ENCODE data around the gene GPC2. TPM values are rescaled to one million over a fixed set of nuclear protein-coding genes. Genes with fewer than 3 reads are reported as not detected.
A peak's percentile ranks its signal among the peaks of the same experiment; 100 is the strongest.
"Not testable (repeated sequence)": the region's sequence is repeated elsewhere in the genome, so short reads cannot be mapped to it uniquely, and the experiment has no call there.

GPC2 gene
- total RNA-seq, 1 donor, result 2.3 TPM

DNA sequence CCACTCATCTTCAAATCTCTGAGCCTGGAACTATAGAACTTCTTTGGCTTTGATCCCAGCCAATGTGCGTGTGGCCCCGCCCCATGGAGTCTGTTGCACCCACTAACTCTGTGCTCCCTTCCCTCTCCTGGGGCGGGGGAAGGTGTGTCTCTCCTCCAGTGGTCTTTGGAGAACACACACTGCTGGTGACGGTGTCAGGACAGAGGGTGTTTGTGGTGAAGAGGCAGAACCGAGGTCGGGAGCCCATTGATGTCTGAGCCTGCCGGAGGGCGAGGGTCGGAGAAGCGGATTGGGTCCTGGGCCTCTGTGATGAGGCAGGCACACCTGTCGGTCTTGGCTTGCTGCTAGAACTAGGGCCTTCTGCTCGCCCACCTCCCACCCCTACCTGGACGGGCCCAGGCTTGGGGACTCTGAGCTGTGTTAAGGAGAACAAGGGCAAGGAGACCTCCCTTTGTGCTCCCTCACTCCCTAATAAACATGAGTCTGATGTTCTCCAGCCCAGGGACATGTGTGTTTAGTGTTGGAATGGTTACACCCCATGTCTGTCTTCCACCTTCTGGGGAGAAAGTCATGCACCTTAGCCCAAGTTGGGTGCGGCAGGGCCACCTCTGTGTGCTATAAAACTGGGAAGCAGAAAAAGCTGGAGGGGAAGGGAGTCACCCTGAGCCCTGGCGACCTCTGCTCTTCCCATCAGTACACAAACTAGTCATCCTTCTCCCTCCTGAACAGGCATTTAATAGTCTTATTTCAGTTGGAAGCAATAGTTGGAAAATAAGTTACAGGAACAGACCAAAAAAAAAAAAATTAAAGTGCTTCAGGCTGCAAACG lies 23.3 kb downstream of the GPC2 start:
- Histone ChIP-seq H3K27me3 (ENCODE audit: insufficient read depth, low read length) (no peaks in the 10 kb centered on the region), H3K9me3 (ENCODE audit: low read depth, low read length) (no peaks in the 10 kb centered on the region), H3K4me3 (ENCODE audit: low read length) (no peak overlapping the region), H3K4me1 (ENCODE audit: insufficient read depth, low read length) (peaks cover 88% of the 10 kb centered on the region)

- Histone ChIP-seq H3K27me3 (ENCODE audit: insufficient read depth, low read length) (no peaks in the 10 kb centered on the region), H3K4me3 (ENCODE audit: low read length) (no peak overlapping the region), H3K4me1 (ENCODE audit: insufficient read depth, low read length) (peaks cover 88% of the 10 kb centered on the region), H3K9me3 (ENCODE audit: low read depth, low read length) (no peaks in the 10 kb centered on the region)
These were observed 24.1 kb downstream of the GPC2 start for GRCh38 chr7:100152937-100153666.

DNA sequence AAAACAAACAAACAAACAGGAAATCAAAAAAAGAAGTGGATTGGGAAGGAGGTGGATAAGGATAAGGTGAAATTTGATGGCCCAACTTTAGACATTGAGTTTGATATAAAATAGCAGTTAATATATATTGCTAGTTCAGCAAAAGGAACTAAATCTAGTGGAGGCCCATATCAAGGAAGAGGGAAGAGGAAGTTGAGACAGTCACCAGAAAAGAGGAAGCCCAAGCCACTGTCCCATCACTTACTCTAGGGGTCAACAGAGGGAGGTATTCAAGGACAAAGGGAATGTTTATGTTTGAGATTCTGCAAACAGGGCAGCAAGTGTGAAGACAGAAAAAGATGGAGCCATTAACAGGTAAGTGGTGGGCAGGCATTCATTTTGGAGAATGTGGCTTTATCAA lies 24.8 kb downstream of the GPC2 start:
- no peaks in the 10 kb centered on the region for H3K9me3 ChIP-seq (ENCODE audit: low read depth, low read length)
- no peaks in the 10 kb centered on the region for H3K27me3 ChIP-seq (ENCODE audit: insufficient read depth, low read length)
- no peak overlapping the region for H3K4me3 ChIP-seq (ENCODE audit: low read length)
- H3K4me1 ChIP-seq (ENCODE audit: insufficient read depth, low read length), result peaks cover 89% of the 10 kb centered on the region

GRCh38 chr7:100148559-100149328 lies 28.4 kb downstream of the GPC2 start, which contains the start of gene LAMTOR4:
Gene LAMTOR4 (plus strand): TSS chr7:100148918. CDS start chr7:100148973, 55 bp downstream.
- H3K4me3 ChIP-seq (ENCODE audit: low read length), result peak within 1 kb of the TSS; percentile 97
- no peaks in the 10 kb centered on the region for H3K9me3 ChIP-seq (ENCODE audit: low read depth, low read length)
- peaks cover 55% of the 10 kb centered on the region for H3K4me1 ChIP-seq (ENCODE audit: insufficient read depth, low read length)
- H3K27me3 ChIP-seq (ENCODE audit: insufficient read depth, low read length), result no peaks in the 10 kb centered on the region

GRCh38 chr7:100148225-100148558 lies 29.0 kb downstream of the GPC2 start:
- Histone ChIP-seq H3K4me1 (ENCODE audit: insufficient read depth, low read length) (peaks cover 49% of the 10 kb centered on the region), H3K9me3 (ENCODE audit: low read depth, low read length) (no peaks in the 10 kb centered on the region), H3K27me3 (ENCODE audit: insufficient read depth, low read length) (no peaks in the 10 kb centered on the region), H3K4me3 (ENCODE audit: low read length) (peak overlapping the region; percentile 97)

GRCh38 chr7:100147278-100147677 lies 29.9 kb downstream of the GPC2 start:
- Histone ChIP-seq H3K4me3 (ENCODE audit: low read length) (no peak overlapping the region), H3K4me1 (ENCODE audit: insufficient read depth, low read length) (peaks cover 45% of the 10 kb centered on the region), H3K27me3 (ENCODE audit: insufficient read depth, low read length) (no peaks in the 10 kb centered on the region), H3K9me3 (ENCODE audit: low read depth, low read length) (no peaks in the 10 kb centered on the region)

- H3K4me3 ChIP-seq (ENCODE audit: low read length); H3K27me3 ChIP-seq (ENCODE audit: insufficient read depth, low read length); H3K9me3 ChIP-seq (ENCODE audit: low read depth, low read length): not testable (repeated sequence)
- H3K4me1 ChIP-seq (ENCODE audit: insufficient read depth, low read length), result peaks cover 45% of the 10 kb centered on the region
These were observed 30.8 kb downstream of the GPC2 start for GRCh38 chr7:100146350-100146749.

GRCh38 chr7:100142461-100142860 lies 34.7 kb downstream of the GPC2 start:
- H3K4me3 ChIP-seq (ENCODE audit: low read length), result no peak overlapping the region
- no peaks in the 10 kb centered on the region for H3K9me3 ChIP-seq (ENCODE audit: low read depth, low read length)

DNA sequence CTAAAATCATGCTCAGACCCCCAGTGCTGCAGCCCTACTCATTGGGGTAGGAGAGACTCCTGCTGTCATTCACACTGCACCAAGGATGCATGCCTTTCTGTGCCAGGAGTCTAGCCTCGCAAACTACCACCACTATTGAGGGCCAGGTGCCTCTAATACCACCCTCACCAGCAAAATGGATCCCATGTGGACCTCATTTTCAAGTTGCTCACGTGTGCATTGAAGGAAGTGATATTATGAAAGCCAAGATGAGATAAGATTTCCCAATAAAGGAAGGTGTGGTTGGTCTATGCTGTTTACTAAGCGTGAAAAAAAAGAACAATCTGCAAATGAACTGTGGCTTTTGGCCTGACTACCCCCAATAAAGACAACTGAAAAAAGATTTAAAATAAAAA lies 35.6 kb downstream of the GPC2 start:
- H3K27me3 ChIP-seq (ENCODE audit: insufficient read depth, low read length), result no peaks in the 10 kb centered on the region
- H3K9me3 ChIP-seq (ENCODE audit: low read depth, low read length), result no peaks in the 10 kb centered on the region
- peaks cover 28% of the 10 kb centered on the region for H3K4me1 ChIP-seq (ENCODE audit: insufficient read depth, low read length)
- no peak overlapping the region for H3K4me3 ChIP-seq (ENCODE audit: low read length)

More at GRCh38 chr7:100142461-100142860, 34.7 kb downstream of the GPC2 start:
- Histone ChIP-seq H3K27me3 (ENCODE audit: insufficient read depth, low read length) (no peaks in the 10 kb centered on the region), H3K4me1 (ENCODE audit: insufficient read depth, low read length) (peaks cover 28% of the 10 kb centered on the region)

GRCh38 chr7:100137851-100138760 lies 39.1 kb downstream of the GPC2 start:
- Histone ChIP-seq H3K9me3 (ENCODE audit: low read depth, low read length) (no peaks in the 10 kb centered on the region), H3K4me1 (ENCODE audit: insufficient read depth, low read length) (peaks cover 28% of the 10 kb centered on the region), H3K4me3 (ENCODE audit: low read length) (no peak overlapping the region), H3K27me3 (ENCODE audit: insufficient read depth, low read length) (no peaks in the 10 kb centered on the region)

DNA sequence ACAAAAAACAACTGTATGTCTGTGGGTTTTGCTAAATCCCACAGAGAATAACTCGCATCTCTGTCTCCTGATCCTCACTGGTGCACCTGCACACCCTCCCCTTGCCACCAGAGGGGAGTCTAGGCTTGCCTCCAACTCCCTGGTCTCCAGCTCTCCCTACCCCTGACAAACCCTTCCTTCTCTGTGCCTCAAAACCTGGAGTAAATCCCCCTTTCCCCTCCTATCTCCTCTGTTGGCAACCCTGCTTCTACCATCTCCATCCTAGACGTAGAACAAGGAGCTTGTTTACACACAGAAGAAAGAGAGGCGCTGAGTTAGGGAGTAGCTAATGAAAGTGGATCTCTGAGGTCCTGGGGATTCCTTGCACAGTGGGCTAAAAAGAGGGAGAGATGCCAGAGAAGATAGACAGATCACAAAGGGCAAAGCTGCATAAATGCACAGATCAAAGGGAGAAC lies 44.5 kb downstream of the GPC2 start:
- Histone ChIP-seq H3K27me3 (ENCODE audit: insufficient read depth, low read length) (no peaks in the 10 kb centered on the region), H3K4me3 (ENCODE audit: low read length) (no peak overlapping the region), H3K9me3 (ENCODE audit: low read depth, low read length) (no peaks in the 10 kb centered on the region), H3K4me1 (ENCODE audit: insufficient read depth, low read length) (peaks cover 21% of the 10 kb centered on the region)

- H3K4me1 ChIP-seq (ENCODE audit: insufficient read depth, low read length), result peaks cover 24% of the 10 kb centered on the region
- H3K27me3 ChIP-seq (ENCODE audit: insufficient read depth, low read length), result no peaks in the 10 kb centered on the region
- H3K9me3 ChIP-seq (ENCODE audit: low read depth, low read length), result no peaks in the 10 kb centered on the region
- no peak overlapping the region for H3K4me3 ChIP-seq (ENCODE audit: low read length)
These were observed 45.1 kb downstream of the GPC2 start for GRCh38 chr7:100132126-100132525.

- Histone ChIP-seq H3K4me3 (ENCODE audit: low read length) (no peak overlapping the region), H3K4me1 (ENCODE audit: insufficient read depth, low read length) (peaks cover 32% of the 10 kb centered on the region), H3K9me3 (ENCODE audit: low read depth, low read length) (no peaks in the 10 kb centered on the region), H3K27me3 (ENCODE audit: insufficient read depth, low read length) (no peaks in the 10 kb centered on the region)
These were observed 46.4 kb downstream of the GPC2 start for GRCh38 chr7:100130608-100131453.
